ENCODE measurements around the gene SPTB. TPM values are rescaled to one million over a fixed set of nuclear protein-coding genes. Genes with fewer than 3 reads are reported as not detected.
A peak's percentile ranks its signal among the peaks of the same experiment; 100 is the strongest.

Gene SPTB
- total RNA-seq, 1 experiment from 2014 or later: 2.3 TPM

GRCh38 chr14:64706119-64706592, 173.6 kb downstream of the SPTB start:
- peaks cover 36% of the 10 kb centered on the region for H3K23me2 ChIP-seq (ENCODE audit: insufficient read length, low read depth, low read length, poor library complexity, severe bottlenecking)
- H3K27me3 Mint-ChIP-seq (ENCODE audit: low read depth): peaks cover 5% of the 10 kb centered on the region; the same call in 1 of the 2 replicates
- no peak overlapping the region for H3K23ac ChIP-seq (ENCODE audit: insufficient read length, low read depth, low read length)
- H3K4me3 Mint-ChIP-seq: peak overlapping the region; percentile 77 to 87
- no CpG with 5 or more reads among the region's 4 CpGs for WGBS (ENCODE audit: extremely low coverage, insufficient read length, low lambda C conversion rate)
- H3K36me3 Mint-ChIP-seq (ENCODE audit: insufficient read depth in 1 of 3, low read depth in 3 of 3): peaks cover 4 to 11% (median 9%) of the 10 kb centered on the region in 3 experiments; a peak in 6 of 7 replicates
- no peak overlapping the region for H4K8ac ChIP-seq (replicated peaks; ENCODE audit: insufficient read length, low read depth, low read length)
- no peak overlapping the region for H3K9ac ChIP-seq (ENCODE audit: extremely low read depth, insufficient read length, low read length)
- no peak overlapping the region for H3K18ac ChIP-seq (ENCODE audit: insufficient read length, low read depth, low read length)
- no peak overlapping the region for H3K56ac ChIP-seq (ENCODE audit: insufficient read length, low read depth, low read length)
- no peak overlapping the region for H3T11ph ChIP-seq (ENCODE audit: low read length)
- no peaks in the 10 kb centered on the region for H4K20me1 ChIP-seq (ENCODE audit: control insufficient read depth, insufficient read depth, insufficient read length)
- H3K4me1 Mint-ChIP-seq: peaks cover 76 to 78% of the 10 kb centered on the region in 2 experiments
- peak overlapping the region in 1 of 3 experiments; percentile 78; a peak in 2 of 7 replicates for H3K27ac Mint-ChIP-seq
- no peak overlapping the region for H2BK12ac ChIP-seq (ENCODE audit: insufficient read length, low read depth, low read length)
- H2BK15ac ChIP-seq (ENCODE audit: low read depth, low read length): no peak overlapping the region
- H3K9me3 ChIP-seq (ENCODE audit: control insufficient read depth, low read depth, low read length): no peaks in the 10 kb centered on the region
- no peak for TF ChIP-seq CTCF (conservative IDR thresholded peaks at IDR 0.05)
- no peak overlapping the region for H3K14ac ChIP-seq (ENCODE audit: insufficient read depth, low read length)
- no peaks in the 10 kb centered on the region for H3K27me3 ChIP-seq (ENCODE audit: insufficient read depth, low read length)
- no peak overlapping the region for H2BK5ac ChIP-seq (ENCODE audit: insufficient read length, low read length)
- H4K5ac ChIP-seq (ENCODE audit: insufficient read length, low read depth, low read length): no peak overlapping the region
- no peaks in the 10 kb centered on the region for H3K79me1 ChIP-seq (ENCODE audit: insufficient read depth, low read depth, low read length, poor library complexity, severe bottlenecking)
- H2AFZ ChIP-seq (ENCODE audit: low read length): no peak overlapping the region
- H2BK20ac ChIP-seq (ENCODE audit: low read depth, low read length, poor library complexity, severe bottlenecking): no peak overlapping the region
- H3K79me2 ChIP-seq (ENCODE audit: insufficient read depth, low read length): peaks cover 18% of the 10 kb centered on the region; the same call in 1 of the 2 replicates
- H4K91ac ChIP-seq (ENCODE audit: insufficient read length, low read depth, low read length): no peak overlapping the region
- H3K9me3 Mint-ChIP-seq: no peaks in the 10 kb centered on the region; a peak in 1 of 5 replicates
- H3K27ac ChIP-seq (ENCODE audit: insufficient read length, low read depth, low read length): no peak overlapping the region
- H2AK5ac ChIP-seq (ENCODE audit: insufficient read length, low read length): no peak overlapping the region
- peaks cover 18% of the 10 kb centered on the region for H3K4me1 ChIP-seq (ENCODE audit: insufficient read depth, low read length)
- no peak for DNase-seq
- no peak overlapping the region for H2BK120ac ChIP-seq (ENCODE audit: low read depth, low read length, poor library complexity, severe bottlenecking)
- no peak overlapping the region for H3K4ac ChIP-seq (ENCODE audit: low read depth, low read length)
- H3K4me2 ChIP-seq (ENCODE audit: insufficient read depth, insufficient read length, low read length): peak overlapping the region; percentile 93
